ENCODE data around the gene GNG7. TPM values are rescaled to one million over a fixed set of nuclear protein-coding genes. Genes with fewer than 3 reads are reported as not detected.
"Not testable (repeated sequence)": the region's sequence is repeated elsewhere in the genome, so short reads cannot be mapped to it uniquely, and the experiment has no call there.

Gene GNG7
- total RNA-seq, 1 donor from 2014 or later: 0.68 TPM

- no peak for ATAC-seq
These were observed 151.9 kb downstream of the GNG7 start for GRCh38 chr19:2550431-2551171.

- no peak for ATAC-seq
These were observed 152.7 kb downstream of the GNG7 start for GRCh38 chr19:2549701-2550191.

GRCh38 chr19:2548966-2549365 is 153.5 kb downstream of the GNG7 start:
- ATAC-seq: no peak

GRCh38 chr19:2547721-2548120 is 154.8 kb downstream of the GNG7 start:
- ATAC-seq: no peak

GRCh38 chr19:2547033-2547680 is 155.3 kb downstream of the GNG7 start:
- ATAC-seq: no peak

- ATAC-seq: peak; percentile 13
These were observed 156.1 kb downstream of the GNG7 start for GRCh38 chr19:2546128-2547032.

GRCh38 chr19:2545416-2546127 is 156.9 kb downstream of the GNG7 start:
- not testable (repeated sequence) for ATAC-seq

- ATAC-seq: no peak
These were observed 157.7 kb downstream of the GNG7 start for GRCh38 chr19:2544576-2545415.

- peak; percentile 84 for ATAC-seq
These were observed 158.7 kb downstream of the GNG7 start for GRCh38 chr19:2543463-2544442.

- not testable (repeated sequence) for ATAC-seq
These were observed 159.4 kb downstream of the GNG7 start for GRCh38 chr19:2543072-2543462.

- ATAC-seq: no peak
These were observed 160.0 kb downstream of the GNG7 start for GRCh38 chr19:2542341-2543069.

GRCh38 chr19:2540646-2541454 is 161.6 kb downstream of the GNG7 start:
- peak; percentile 80 for ATAC-seq

GRCh38 chr19:2540251-2540645 is 162.2 kb downstream of the GNG7 start:
- no peak for ATAC-seq

- ATAC-seq: no peak
These were observed 164.3 kb downstream of the GNG7 start for GRCh38 chr19:2538096-2538757.

- not testable (repeated sequence) for ATAC-seq
These were observed 164.9 kb downstream of the GNG7 start for GRCh38 chr19:2537584-2537983.

- no peak for ATAC-seq
These were observed 166.0 kb downstream of the GNG7 start for GRCh38 chr19:2536461-2536860.

- no peak for ATAC-seq
These were observed 168.0 kb downstream of the GNG7 start for GRCh38 chr19:2534423-2535013.
